ENCODE data around the gene RASAL1.
A peak's percentile ranks its signal among the peaks of the same experiment; 100 is the strongest.

Gene RASAL1

GRCh38 chr12:113159937-113160336, 24.4 kb upstream of the RASAL1 start:
- Histone ChIP-seq H3K4me1 (ENCODE audit: control insufficient read depth, insufficient read depth, low read length) (no peaks in the 10 kb centered on the region; the same call in 1 of the 2 replicates), H3K4me3 (ENCODE audit: low read depth, low read length) (no peak overlapping the region), H3K27ac (ENCODE audit: extremely low read depth, low read depth, low read length) (no peak overlapping the region), H3K9me3 (ENCODE audit: control insufficient read depth, insufficient read depth, low read depth, low read length) (no peaks in the 10 kb centered on the region), H3K36me3 (ENCODE audit: control insufficient read depth in 2 of 2, insufficient read depth in 1 of 2, low read length in 2 of 2) (peaks cover 0 to 70% of the 10 kb centered on the region in 2 experiments; a peak in 2 of 3 replicates)
- ChIA-PET POLR2A (no interaction called here), CTCF (no interaction called here)
- TF ChIP-seq EGR2 (tag by site-specific recombination; IDR thresholded peaks at IDR 0.05; ENCODE audit: low read depth) (peak; percentile 93), ZNF354C (tag by site-specific recombination; IDR thresholded peaks at IDR 0.05; ENCODE audit: borderline replicate concordance, low read depth) (no peak), ZFHX2 (tag by site-specific recombination; conservative IDR thresholded peaks at IDR 0.05) (peak; percentile 95)

DNA sequence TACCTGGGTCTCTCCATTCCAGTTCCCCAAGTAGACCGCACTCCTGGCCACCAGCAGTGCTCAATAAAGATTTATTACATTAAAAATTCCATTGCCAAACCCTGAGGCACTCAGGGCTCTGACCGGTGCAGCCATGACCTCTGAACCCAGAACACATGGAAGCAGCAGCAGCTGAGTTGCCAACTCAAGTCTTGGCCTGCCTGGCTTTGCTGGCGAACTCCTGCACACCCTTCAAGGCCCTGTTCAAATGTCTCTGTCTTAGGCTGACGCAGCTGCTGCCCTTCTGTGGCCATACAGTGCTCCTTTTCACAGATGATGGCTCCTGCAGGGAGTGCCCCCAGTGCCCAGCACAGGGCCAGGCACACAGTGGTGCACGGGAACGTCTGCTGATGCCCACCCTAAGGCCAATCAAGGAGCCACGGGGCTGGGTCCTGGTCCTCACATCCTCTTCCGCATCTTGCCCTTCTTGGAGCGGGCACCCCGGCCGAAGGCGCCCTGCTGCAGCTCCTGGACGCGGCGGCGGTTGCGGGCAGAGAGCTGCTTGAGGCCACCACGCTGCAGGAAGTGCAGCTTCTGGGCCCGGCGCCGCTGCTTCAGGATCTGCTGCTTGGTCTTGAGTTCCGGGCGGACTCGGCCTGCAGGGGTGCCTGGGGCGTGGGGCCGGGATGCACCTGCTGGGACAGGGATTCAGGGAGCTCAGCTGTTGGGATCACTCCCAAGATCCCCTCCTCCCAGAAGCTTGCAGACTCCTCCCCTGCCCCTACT, 23.1 kb upstream of the RASAL1 start:
- TF ChIP-seq ZNF112 (tag by site-specific recombination; IDR thresholded peaks at IDR 0.05) (no peak), ZFP3 (tag by site-specific recombination; IDR thresholded peaks at IDR 0.05; ENCODE audit: low read depth) (peak; percentile 84)
- Histone ChIP-seq H3K4me3 (ENCODE audit: low read depth, low read length) (no peak overlapping the region), H3K4me1 (ENCODE audit: control insufficient read depth, insufficient read depth, low read length) (no peaks in the 10 kb centered on the region; the same call in 1 of the 2 replicates), H3K27ac (ENCODE audit: extremely low read depth, low read depth, low read length) (no peak overlapping the region), H3K9me3 (ENCODE audit: control insufficient read depth, insufficient read depth, low read depth, low read length) (no peaks in the 10 kb centered on the region), H3K36me3 (ENCODE audit: control insufficient read depth in 2 of 2, insufficient read depth in 1 of 2, low read length in 2 of 2) (peaks cover 0 to 60% of the 10 kb centered on the region in 2 experiments; a peak in 1 of 3 replicates)
- ChIA-PET CTCF (interaction anchor here (1.5 kb wide), 1 partner anchor 16 kb away, joined by 3 read pairs; no protein-coding TSS in a partner anchor), POLR2A (interaction anchor here (0.5 kb wide), 1 partner anchor 12 kb away, joined by 8 read pairs; no protein-coding TSS in a partner anchor)

- Histone ChIP-seq H3K4me1 (ENCODE audit: control insufficient read depth, insufficient read depth, low read length) (no peaks in the 10 kb centered on the region; the same call in 1 of the 2 replicates), H3K36me3 (ENCODE audit: control insufficient read depth in 2 of 2, insufficient read depth in 1 of 2, low read length in 2 of 2) (peaks cover 0 to 47% of the 10 kb centered on the region in 2 experiments; a peak in 1 of 3 replicates), H3K9me3 (ENCODE audit: control insufficient read depth, insufficient read depth, low read depth, low read length) (no peaks in the 10 kb centered on the region), H3K4me3 (ENCODE audit: low read depth, low read length) (no peak overlapping the region), H3K27ac (ENCODE audit: extremely low read depth, low read depth, low read length) (no peak overlapping the region)
- ChIA-PET POLR2A (no interaction called here), CTCF (interaction anchor here (1.2 to 1.5 kb wide), 2 partner anchors 17 to 59 kb away, joined by 3 read pairs; no protein-coding TSS in a partner anchor)
- TF ChIP-seq ZNF510 (tag by site-specific recombination; IDR thresholded peaks at IDR 0.05; ENCODE audit: insufficient replicate concordance) (no peak), ZBTB1 (tag by site-specific recombination; IDR thresholded peaks at IDR 0.05) (no peak), ZNF654 (tag by site-specific recombination; IDR thresholded peaks at IDR 0.05; ENCODE audit: low read depth) (no peak), ZNF221 (tag by site-specific recombination; IDR thresholded peaks at IDR 0.05; ENCODE audit: borderline replicate concordance) (no peak), GLI4 (tag by site-specific recombination; IDR thresholded peaks at IDR 0.05) (no peak), ZBTB20 (tag by site-specific recombination; IDR thresholded peaks at IDR 0.05) (no peak), ZNF623 (tag by site-specific recombination; IDR thresholded peaks at IDR 0.05) (no peak), BCL11B (tag by site-specific recombination; IDR thresholded peaks at IDR 0.05; ENCODE audit: low read depth) (no peak), ZNF76 (tag by site-specific recombination; IDR thresholded peaks at IDR 0.05; ENCODE audit: borderline replicate concordance, low read depth) (no peak), RBAK (tag by site-specific recombination; IDR thresholded peaks at IDR 0.05) (no peak), ZNF366 (tag by site-specific recombination; conservative IDR thresholded peaks at IDR 0.05) (no peak), ZNF626 (tag by site-specific recombination; IDR thresholded peaks at IDR 0.05) (no peak), OVOL3 (tag by site-specific recombination; IDR thresholded peaks at IDR 0.05) (no peak)
- TF ChIP-seq, protein P1, sequence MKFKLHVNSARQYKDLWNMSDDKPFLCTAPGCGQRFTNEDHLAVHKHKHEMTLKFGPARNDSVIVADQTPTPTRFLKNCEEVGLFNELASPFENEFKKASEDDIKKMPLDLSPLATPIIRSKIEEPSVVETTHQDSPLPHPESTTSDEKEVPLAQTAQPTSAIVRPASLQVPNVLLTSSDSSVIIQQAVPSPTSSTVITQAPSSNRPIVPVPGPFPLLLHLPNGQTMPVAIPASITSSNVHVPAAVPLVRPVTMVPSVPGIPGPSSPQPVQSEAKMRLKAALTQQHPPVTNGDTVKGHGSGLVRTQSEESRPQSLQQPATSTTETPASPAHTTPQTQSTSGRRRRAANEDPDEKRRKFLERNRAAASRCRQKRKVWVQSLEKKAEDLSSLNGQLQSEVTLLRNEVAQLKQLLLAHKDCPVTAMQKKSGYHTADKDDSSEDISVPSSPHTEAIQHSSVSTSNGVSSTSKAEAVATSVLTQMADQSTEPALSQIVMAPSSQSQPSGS (tag by site-specific recombination; IDR thresholded peaks at IDR 0.05; ENCODE audit: low read depth): no peak
Observed at GRCh38 chr12:113157218-113157859, 21.8 kb upstream of the RASAL1 start.
